OCI-LY1 (cell line): Measurements from ENCODE around the gene RAB3A.

ENCODE experiments used
- CTCF ChIP-seq: fragments of 200-600 bp; sonication (generic), shearing (Covaris generic); IDR thresholded peaks from 2 replicates; pipeline ENCODE4 v1.5.1; 2017; ENCODE audit warnings: mild to moderate bottlenecking, antibody characterized with exemption, low read length, moderate library complexity, mixed read lengths
- EZH2 ChIP-seq: fragments of 200-600 bp; sonication (generic), shearing (Covaris generic); IDR thresholded peaks from 2 replicates; pipeline ENCODE4 v1.8.0; 2017; ENCODE audit warnings: borderline replicate concordance, mixed run types, mild to moderate bottlenecking, antibody characterized with exemption, low read length, moderate library complexity, mixed read lengths

GRCh38 chr19:18190278-18190677 is 13.6 kb downstream of the RAB3A start:
- TF ChIP-seq EZH2: no peak
- no peak for TF ChIP-seq CTCF
